Inferior parietal cortex (tissue), 1 donor: ENCODE data around the gene EFNB1.
A peak's percentile ranks its signal among the peaks of the same experiment; 100 is the strongest.
"Not testable (repeated sequence)": the region's sequence is repeated elsewhere in the genome, so short reads cannot be mapped to it uniquely, and the experiment has no call there.

ENCODE experiments used
- DNase-seq: peaks from one replicate; pipeline ENCODE4 v3.0.0-alpha.2; 2016; ENCODE audit errors: extremely low spot score

The EFNB1 gene

GRCh38 chrX:68828740-68829581, at the start of gene EFNB1:
Gene EFNB1, plus strand, starts transcription at chrX:68829021. Its CDS starts 756 bp downstream, at chrX:68829777.
- peak; percentile 88 for DNase-seq

GRCh38 chrX:68781295-68781694, 47.5 kb upstream of the EFNB1 start:
- DNase-seq, result not testable (repeated sequence)

- no peak for DNase-seq
These were observed 44.0 kb upstream of the EFNB1 start for GRCh38 chrX:68784816-68785215.

GRCh38 chrX:68786581-68786980, 42.2 kb upstream of the EFNB1 start:
- DNase-seq, result not testable (repeated sequence)

- no peak for DNase-seq
These were observed 38.9 kb upstream of the EFNB1 start for GRCh38 chrX:68789966-68790365.

- no peak for DNase-seq
These were observed 36.7 kb upstream of the EFNB1 start for GRCh38 chrX:68792083-68792482.

GRCh38 chrX:68794461-68794860, 34.4 kb upstream of the EFNB1 start:
- no peak for DNase-seq

- no peak for DNase-seq
These were observed 33.1 kb upstream of the EFNB1 start for GRCh38 chrX:68795741-68796140.

GRCh38 chrX:68798400-68798799, 30.4 kb upstream of the EFNB1 start:
- not testable (repeated sequence) for DNase-seq

- DNase-seq, result no peak
These were observed 27.0 kb upstream of the EFNB1 start for GRCh38 chrX:68801737-68802290.

- peak; percentile 15 for DNase-seq
These were observed 21.0 kb upstream of the EFNB1 start for GRCh38 chrX:68807818-68808217.

- DNase-seq, result no peak
These were observed 20.0 kb upstream of the EFNB1 start for GRCh38 chrX:68808686-68809357.

GRCh38 chrX:68820476-68821110, 8.2 kb upstream of the EFNB1 start:
- DNase-seq, result no peak

- no peak for DNase-seq
These were observed 7.2 kb upstream of the EFNB1 start for GRCh38 chrX:68821616-68822015.

GRCh38 chrX:68822641-68823410, 6.0 kb upstream of the EFNB1 start:
- DNase-seq, result peak; percentile 34

GRCh38 chrX:68823413-68824151, 5.2 kb upstream of the EFNB1 start:
- no peak for DNase-seq

GRCh38 chrX:68824152-68824433, 4.7 kb upstream of the EFNB1 start:
- no peak for DNase-seq

GRCh38 chrX:68824565-68825125, 4.2 kb upstream of the EFNB1 start:
- DNase-seq, result no peak

- DNase-seq, result no peak
These were observed 2.5 kb upstream of the EFNB1 start for GRCh38 chrX:68826113-68826980.

- no peak for DNase-seq
These were observed 1.6 kb upstream of the EFNB1 start for GRCh38 chrX:68827256-68827655.
